K562 (cell line): ENCODE results near the gene ERN1. TPM values are rescaled to one million over a fixed set of nuclear protein-coding genes. Genes with fewer than 3 reads are reported as not detected.
A peak's percentile ranks its signal among the peaks of the same experiment; 100 is the strongest.

Source experiments
- ATAC-seq: fragments of 200-7000 bp; cut with Tn5 transposase; 3 replicates; pipeline ENCODE4 v1.9.1; 2020; ENCODE audit warnings: moderate library complexity
- BruUV-seq: library from RNA; stranded (reverse); fragments of 400-500 nt; replicated peaks from 2 replicates; lab custom pipeline; 2021; lab: Mats Ljungman, UMichigan
- CTCF ChIA-PET: fragments of 300-600 bp; formaldehyde crosslinking; extraction: SDS; loops from one replicate; lab custom pipeline; 2021; ENCODE audit warnings: low intra/inter-chr PET ratio; lab: Yijun Ruan, JAX
- POLR2A ChIA-PET: fragments of 300-600, 350-650 bp; sonication (Branson Sonifier 250); formaldehyde crosslinking; extraction: SDS; loops from one replicate; lab custom pipeline; 2021; ENCODE audit warnings: antibody characterized with exemption, inconsistent platforms; lab: Yijun Ruan, JAX
- DNase-seq, 4 experiments: peaks; one replicate each; pipeline versions ENCODE4 v3.0.0 to v3.0.0-alpha.2; 2011 to 2018; ENCODE audit warnings: low spot score in 3 of 4, mixed read lengths in 3 of 4; ENCODE audit errors: extremely low read depth in 1 of 4
- FAIRE-seq: peaks from 2 replicates; lab custom pipeline; 2011; peaks lifted over from hg19 to GRCh38; lab: Jason Lieb, UNC
- H2AFZ ChIP-seq: 2 replicates; pipeline ENCODE4 v1.6.0; 2011; ENCODE audit warnings: low read depth, low read length, control low read depth, inconsistent platforms
- H3K27ac ChIP-seq: fragments of 200-600 bp; 3 replicates; pipeline ENCODE4 v1.8.0; 2011; ENCODE audit warnings: low read depth, mild to moderate bottlenecking, control low read depth, inconsistent platforms, low read length, moderate library complexity, mixed read lengths; ENCODE audit errors: extremely low read depth
- H3K27me3 ChIP-seq, 2 experiments: fragments of 300-600 bp in 1 of 2; 2 replicates in 1 of 2; 3 replicates in 1 of 2; pipeline versions ENCODE4 v1.6.0 to v1.8.0; 2011; ENCODE audit warnings: inconsistent platforms in 2 of 2, low read length in 2 of 2, mild to moderate bottlenecking in 1 of 2, mixed read lengths in 1 of 2, moderate library complexity in 1 of 2; ENCODE audit not compliant: control insufficient read depth in 2 of 2, insufficient read depth in 2 of 2
- H3K36me3 ChIP-seq: fragments of 300-600 bp; 3 replicates; pipeline ENCODE4 v1.8.0; 2011; ENCODE audit warnings: mild to moderate bottlenecking, low read length, inconsistent platforms; ENCODE audit not compliant: control insufficient read depth, insufficient read depth
- H3K4me1 ChIP-seq, 2 experiments: fragments of 200-600 bp in 1 of 2; replicated peaks in 1 of 2; 2 replicates in 1 of 2; 3 replicates in 1 of 2; pipeline versions ENCODE4 v1.5.1 to v1.8.0; 2011; ENCODE audit warnings: inconsistent platforms in 2 of 2, low read length in 2 of 2, mild to moderate bottlenecking in 1 of 2, mixed read lengths in 1 of 2, moderate library complexity in 1 of 2; ENCODE audit not compliant: control insufficient read depth in 2 of 2, insufficient read depth in 2 of 2
- H3K4me2 ChIP-seq: 2 replicates; pipeline ENCODE4 v1.6.1; 2011; ENCODE audit warnings: low read length, control low read depth, inconsistent platforms, mixed read lengths; ENCODE audit not compliant: insufficient read depth
- H3K4me3 ChIP-seq: fragments of 200-600 bp; sonication (generic), shearing (Covaris generic); 2 replicates; pipeline ENCODE4 v1.5.1; 2016; ENCODE audit warnings: control low read depth, inconsistent platforms
- H3K79me2 ChIP-seq: fragments of 200-600 bp; 3 replicates; pipeline ENCODE4 v1.8.0; 2011; ENCODE audit warnings: low read length, inconsistent platforms; ENCODE audit not compliant: control insufficient read depth, insufficient read depth
- H3K9ac ChIP-seq, 2 experiments: 2 replicates each; pipeline versions ENCODE4 v1.6.0 to v1.6.1; 2011; ENCODE audit warnings: low read depth in 2 of 2, low read length in 2 of 2, control low read depth in 1 of 2, inconsistent platforms in 1 of 2, mild to moderate bottlenecking in 1 of 2, mixed read lengths in 1 of 2; ENCODE audit not compliant: insufficient read depth in 1 of 2
- H3K9me1 ChIP-seq: one replicate; pipeline ENCODE4 v1.6.0; 2011; ENCODE audit warnings: inconsistent platforms, mild to moderate bottlenecking, low read length, moderate library complexity; ENCODE audit not compliant: control insufficient read depth, insufficient read depth
- H3K9me3 ChIP-seq: replicated peaks from 2 replicates; pipeline ENCODE4 v1.5.1; 2011; ENCODE audit warnings: low read depth, low read length, inconsistent platforms; ENCODE audit not compliant: control insufficient read depth, insufficient read depth
- H4K20me1 ChIP-seq: replicated peaks from 2 replicates; pipeline ENCODE4 v1.6.1; 2011; ENCODE audit warnings: low read length, inconsistent platforms, mixed read lengths; ENCODE audit not compliant: control insufficient read depth, insufficient read depth
- DDX20 ChIP-seq: fragments of 450-650 bp; IDR thresholded peaks from 2 replicates; pipeline ENCODE4 v1.6.1; 2016; ENCODE audit warnings: missing genetic modification characterization, low read depth, mild to moderate bottlenecking, missing compliant biosample characterization, moderate library complexity
- ELF1 ChIP-seq: fragments of 200-800 bp; sonication (Bioruptor generic); IDR thresholded peaks from 2 replicates; pipeline ENCODE4 v1.6.1; 2016; ENCODE audit warnings: missing genetic modification characterization, missing compliant biosample characterization
- MITF ChIP-seq: IDR thresholded peaks from 2 replicates; pipeline ENCODE4 v1.6.1; 2014; ENCODE audit warnings: antibody characterized with exemption
- PBX2 ChIP-seq, 2 experiments: IDR thresholded peaks in 1 of 2; conservative IDR thresholded peaks in 1 of 2; 2 replicates each; pipeline ENCODE4 v1.6.1; 2016; ENCODE audit warnings: low read depth in 2 of 2, mild to moderate bottlenecking in 1 of 2, missing compliant biosample characterization in 1 of 2, missing genetic modification characterization in 1 of 2, moderate library complexity in 1 of 2
- PHB2 ChIP-seq: fragments of 450-650 bp; IDR thresholded peaks from 2 replicates; pipeline ENCODE4 v1.6.1; 2017; ENCODE audit warnings: low read depth
- SIN3B ChIP-seq: fragments of 450-650 bp; IDR thresholded peaks from 2 replicates; pipeline ENCODE4 v1.6.1; 2017; ENCODE audit warnings: low read depth, mild to moderate bottlenecking, moderate library complexity
- TCF15 ChIP-seq: fragments of 250-450 bp; sonication (Bioruptor Pico); IDR thresholded peaks from 2 replicates; pipeline ENCODE4 v1.8.0; 2022; ENCODE audit warnings: moderate library complexity, mild to moderate bottlenecking, inconsistent platforms
- ZBTB9 ChIP-seq: fragments of 450-650 bp; formaldehyde crosslinking; IDR thresholded peaks from 2 replicates; pipeline ENCODE4 v1.4.0; 2020; ENCODE audit warnings: mild to moderate bottlenecking, moderate library complexity
- ZNF121 ChIP-seq: sonication (generic); formaldehyde crosslinking; conservative IDR thresholded peaks from 2 replicates; pipeline ENCODE4 v1.8.0; 2022; ENCODE audit warnings: missing genetic modification reagents
- ZNF197 ChIP-seq: fragments of 200-800 bp; sonication (Bioruptor generic); IDR thresholded peaks from 2 replicates; pipeline ENCODE4 v1.6.1; 2016; ENCODE audit warnings: low read depth, missing genetic modification characterization, missing compliant biosample characterization
- ZNF280B ChIP-seq: fragments of 250-450 bp; sonication (Bioruptor Pico); IDR thresholded peaks from 2 replicates; pipeline ENCODE4 v1.5.1; 2021; ENCODE audit warnings: mild to moderate bottlenecking
- ZNF395 ChIP-seq: fragments of 200-800 bp; sonication (Bioruptor generic); IDR thresholded peaks from 2 replicates; pipeline ENCODE4 v1.6.1; 2017; ENCODE audit warnings: missing genetic modification characterization, missing compliant biosample characterization
- WGBS: fragments of 100-300 bp; shearing (Covaris generic); methylation state at CpG from one replicate; pipeline ENCODE4 v1.1.6; 2016; ENCODE audit warnings: low coverage, mixed read lengths; ENCODE audit not compliant: insufficient coverage; ENCODE audit errors: missing lambda C conversion rate; 5-methylcytosine and 5-hydroxymethylcytosine counted together
- in situ Hi-C: fragments of 300-500 bp; cut with MboI; formaldehyde crosslinking; loops from 4 replicates; pipeline ENCODE4 v1.15.0; 2018; ENCODE audit warnings: inconsistent platforms, mixed read lengths
- intact Hi-C: fragments of 100-400 bp; cut with micrococcal nuclease; formaldehyde crosslinking; loops from 2 replicates; pipeline ENCODE4 v1.14.2; 2022
- polyA plus RNA-seq, 8 experiments: library from polyadenylated mRNA; depleted of rRNA in 4 of 8; stranded (reverse) in 5 of 8; unstranded in 3 of 8; fragments of >200 nt; fragmentation: Nextera tagmentation in 2 of 8; fragmentation: Illumina TruSeq in 1 of 8; extraction: Ambion mirVana in 2 of 8; extraction: Trizol in 1 of 8; gene quantifications; 2 replicates each; pipeline versions ENCODE4 v1.2.1 to v1.2.3, GENCODE V29; 2011 to 2014; ENCODE audit warnings: inconsistent platforms in 1 of 8, missing spikeins in 1 of 8
- total RNA-seq, 7 experiments: library from RNA; depleted of rRNA in 6 of 7; stranded (reverse); fragments of >200 nt in 6 of 7; fragmentation: Illumina TruSeq in 2 of 7; extraction: Trizol in 2 of 7; gene quantifications; 2 replicates each; pipeline versions ENCODE4 v1.2.1 to v1.2.3, GENCODE V29; 2011 to 2021; ENCODE audit warnings: low replicate concordance in 1 of 7

Gene ERN1
- total and polyA plus RNA-seq, 9 of the 15 experiments (the other 6 are each of a cell fraction or from before 2014, with no cell fraction given), result 2.1 to 22.5 (median 7.3) TPM

- DNase-seq (no peak), FAIRE-seq (no peak), ATAC-seq (no peak)
- H3K4me3 ChIP-seq, result no peak overlapping the region
- H3K27me3 ChIP-seq, result no peaks in the 10 kb centered on the region
- ChIA-PET CTCF (interaction anchor here (0.6 kb wide), 1 partner anchor 71 kb away, joined by 3 read pairs; no protein-coding TSS in a partner anchor), POLR2A (interaction anchor here (1.0 to 1.3 kb wide), 2 partner anchors 10 to 14 kb away, joined by 3 to 4 read pairs; no protein-coding TSS in a partner anchor)
- H3K4me1 ChIP-seq, result peaks cover 2 to 4% of the 10 kb centered on the region in 2 experiments; a peak in 3 of 5 replicates
- H3K4me2 ChIP-seq, result no peak overlapping the region
- no TSS peak for BruUV-seq
- peak overlapping the region; percentile 83 for H2AFZ ChIP-seq
- H3K9ac ChIP-seq, result no peak overlapping the region
- no peaks in the 10 kb centered on the region for H4K20me1 ChIP-seq
- H3K79me2 ChIP-seq, result no peaks in the 10 kb centered on the region
- H3K9me3 ChIP-seq, result no peaks in the 10 kb centered on the region
- in situ Hi-C loops, result no loop called here
- no peaks in the 10 kb centered on the region for H3K36me3 ChIP-seq
- WGBS, result 92% methylated on average over 3 of the region's 3 CpGs
- H3K27ac ChIP-seq, result no peak overlapping the region
- H3K9me1 ChIP-seq, result no peaks in the 10 kb centered on the region
- intact Hi-C loops, result no loop called here
- TF ChIP-seq ZNF280B (no peak), DDX20 (tag) (no peak), PHB2 (no peak), TCF15 (no peak), SIN3B (no peak), MITF (no peak), ZNF121 (CRISPR knock-in tag) (no peak), ELF1 (tag) (no peak), ZNF197 (CRISPR knock-in tag) (no peak), PBX2 (CRISPR knock-in tag; IDR thresholded peaks at IDR 0.05; ENCODE audit: low read depth) (no peak), PBX2 (tag; conservative IDR thresholded peaks at IDR 0.05; ENCODE audit: low read depth) (no peak), ZBTB9 (CRISPR knock-in tag) (no peak), ZNF395 (CRISPR knock-in tag) (no peak)
Observed at GRCh38 chr17:64016974-64017373, 113.0 kb downstream of the ERN1 start.
